Endodermal cell (in vitro differentiated cells): ENCODE results near the gene CD52. TPM values are rescaled to one million over a fixed set of nuclear protein-coding genes. Genes with fewer than 3 reads are reported as not detected.

ENCODE experiments used
- DNase-seq: peaks from one replicate; pipeline ENCODE4 v3.0.0-alpha.2; 2017
- H3K27ac ChIP-seq: 2 replicates; pipeline ENCODE4 v1.5.1; 2013; ENCODE audit warnings: mild to moderate bottlenecking, low read depth, low read length, moderate library complexity
- H3K27me3 ChIP-seq: 2 replicates; pipeline ENCODE4 v1.6.1; 2013; ENCODE audit warnings: mild to moderate bottlenecking, low read length, moderate library complexity; ENCODE audit not compliant: insufficient read depth, control insufficient read depth, poor library complexity, severe bottlenecking
- H3K36me3 ChIP-seq: 2 replicates; pipeline ENCODE4 v1.7.0; 2013; ENCODE audit warnings: mild to moderate bottlenecking, low read length, moderate library complexity; ENCODE audit not compliant: control insufficient read depth, insufficient read depth
- H3K4me1 ChIP-seq: one replicate; pipeline ENCODE4 v1.7.0; 2013; ENCODE audit warnings: low read length; ENCODE audit not compliant: control insufficient read depth, insufficient read depth
- H3K4me3 ChIP-seq: 2 replicates; pipeline ENCODE4 v1.5.1; 2013; ENCODE audit warnings: mild to moderate bottlenecking, low read length, moderate library complexity
- H3K9ac ChIP-seq: 2 replicates; pipeline ENCODE4 v1.6.1; 2013; ENCODE audit warnings: mild to moderate bottlenecking, low read length, moderate library complexity; ENCODE audit not compliant: poor library complexity, severe bottlenecking; ENCODE audit errors: extremely low read depth
- H3K9me3 ChIP-seq: 2 replicates; pipeline ENCODE4 v1.6.1; 2013; ENCODE audit warnings: mild to moderate bottlenecking, low read length, moderate library complexity; ENCODE audit not compliant: control insufficient read depth
- H3K27ac Mint-ChIP-seq: 2 replicates; pipeline ENCODE4 v1.8.0; 2020; ENCODE audit warnings: mixed read lengths
- H3K27me3 Mint-ChIP-seq: 2 replicates; pipeline ENCODE4 v1.8.0; 2021; ENCODE audit warnings: mild to moderate bottlenecking, mixed read lengths; ENCODE audit not compliant: insufficient read depth
- H3K36me3 Mint-ChIP-seq: 2 replicates; pipeline ENCODE4 v1.8.0; 2020; ENCODE audit warnings: low read depth, mixed read lengths
- H3K4me1 Mint-ChIP-seq: 2 replicates; pipeline ENCODE4 v1.8.0; 2020; ENCODE audit warnings: mixed read lengths
- H3K4me3 Mint-ChIP-seq: 2 replicates; pipeline ENCODE4 v1.8.0; 2020; ENCODE audit warnings: mild to moderate bottlenecking, moderate library complexity, mixed read lengths
- H3K9me3 Mint-ChIP-seq: 2 replicates; pipeline ENCODE4 v1.8.0; 2020; ENCODE audit warnings: mild to moderate bottlenecking, mixed read lengths
- CTCF ChIP-seq: fragments of 200-600 bp; sonication (generic); conservative IDR thresholded peaks from 2 replicates; pipeline ENCODE4 v1.5.0; 2021; ENCODE audit warnings: antibody characterized with exemption, mild to moderate bottlenecking
- WGBS, 2 experiments: methylation state at CpG; one replicate each; pipeline versions ENCODE4 v1.1.5 to v1.1.7; 2013; ENCODE audit warnings: missing lambda C conversion rate in 2 of 2, mixed read lengths in 1 of 2; ENCODE audit not compliant: insufficient coverage in 1 of 2, insufficient read length in 1 of 2; 5-methylcytosine and 5-hydroxymethylcytosine counted together
- total RNA-seq, 2 donors: library from RNA; stranded (reverse); fragmentation: NEBNext Ultra II Directional in 1 of 2; extraction: Animal tissue kit (Norgen Biotek cat#: 25700) in 1 of 2; gene quantifications; 2 replicates in 1 of 2; 3 replicates in 1 of 2; pipeline ENCODE4 v1.2.1, GENCODE V29; 2021

The CD52 gene
- total RNA-seq, 2 donors from 2014 or later = 3.7 to 4.4 TPM

- WGBS, 2 experiments = 96% methylated on average over 5 of the region's 5 CpGs; no CpG with 5 or more reads in 1 of the 2 experiments
- H3K4me1 Mint-ChIP-seq = peaks cover 22% of the 10 kb centered on the region
Measured at GRCh38 chr1:26287811-26288210, 29.9 kb upstream of the CD52 start.

GRCh38 chr1:26288311-26288941 lies 29.3 kb upstream of the CD52 start:
- no peaks in the 10 kb centered on the region for H3K27me3 Mint-ChIP-seq
- H3K27ac ChIP-seq = no peak overlapping the region
- no peak overlapping the region for H3K4me3 ChIP-seq
- WGBS, 2 experiments = 85 to 92% methylated on average over 5 of the region's 5 CpGs
- no peak for TF ChIP-seq CTCF
- no peak overlapping the region for H3K4me3 Mint-ChIP-seq
- DNase-seq = no peak
- no peaks in the 10 kb centered on the region for H3K9me3 ChIP-seq
- no peaks in the 10 kb centered on the region for H3K27me3 ChIP-seq
- H3K9ac ChIP-seq = no peak overlapping the region
- H3K9me3 Mint-ChIP-seq = no peaks in the 10 kb centered on the region
- H3K4me1 ChIP-seq = no peaks in the 10 kb centered on the region
- H3K27ac Mint-ChIP-seq = no peak overlapping the region
- peaks cover 3% of the 10 kb centered on the region for H3K36me3 Mint-ChIP-seq
- H3K36me3 ChIP-seq = no peaks in the 10 kb centered on the region
- H3K4me1 Mint-ChIP-seq = peaks cover 22% of the 10 kb centered on the region

More at GRCh38 chr1:26287811-26288210, 29.9 kb upstream of the CD52 start:
- no peak for TF ChIP-seq CTCF
- Mint-ChIP-seq H3K4me3 (no peak overlapping the region), H3K27me3 (no peaks in the 10 kb centered on the region), H3K9me3 (no peaks in the 10 kb centered on the region), H3K27ac (no peak overlapping the region), H3K36me3 (peaks cover 2% of the 10 kb centered on the region)
- Histone ChIP-seq H3K4me1 (no peaks in the 10 kb centered on the region), H3K4me3 (no peak overlapping the region), H3K9ac (no peak overlapping the region), H3K27me3 (no peaks in the 10 kb centered on the region), H3K9me3 (no peaks in the 10 kb centered on the region), H3K27ac (no peak overlapping the region), H3K36me3 (peaks cover 5% of the 10 kb centered on the region)
- no peak for DNase-seq

- Histone ChIP-seq H3K9me3 (no peaks in the 10 kb centered on the region), H3K4me1 (no peaks in the 10 kb centered on the region), H3K36me3 (no peaks in the 10 kb centered on the region), H3K9ac (no peak overlapping the region), H3K4me3 (no peak overlapping the region), H3K27ac (no peak overlapping the region), H3K27me3 (no peaks in the 10 kb centered on the region)
- H3K9me3 Mint-ChIP-seq = no peaks in the 10 kb centered on the region
- H3K4me3 Mint-ChIP-seq = no peak overlapping the region
- DNase-seq = no peak
- no peak for TF ChIP-seq CTCF
- no peak overlapping the region for H3K27ac Mint-ChIP-seq
- peaks cover 22% of the 10 kb centered on the region for H3K4me1 Mint-ChIP-seq
- H3K36me3 Mint-ChIP-seq = peaks cover 5% of the 10 kb centered on the region
- 87 to 92% methylated on average over 14 to 21 of the region's 21 CpGs for WGBS, 2 experiments
- no peaks in the 10 kb centered on the region for H3K27me3 Mint-ChIP-seq
Measured at GRCh38 chr1:26289158-26290059, 28.3 kb upstream of the CD52 start.
